Natural killer cell treated with Interleukin-12 subunit alpha and Interleukin-12 subunit beta and Interleukin-15 and Interleukin-18, amount 100 ng/mL, for 72 hours (primary cell): ENCODE measurements around the gene TLE5. TPM values are rescaled to one million over a fixed set of nuclear protein-coding genes. Genes with fewer than 3 reads are reported as not detected.

ENCODE experiments used
- ATAC-seq, 2 donors: fragments of 150-1000 bp; cut with Tn5 transposase in 1 of 2; sonication (Bioruptor Pico), chemical (Tn5 transposase) in 1 of 2; 2 replicates each; pipeline ENCODE4 v1.10.0; 2021
- DNase-seq: peaks from one replicate; pipeline ENCODE4 v3.0.0; 2022; ENCODE audit warnings: low spot score
- H3K27ac Mint-ChIP-seq, 2 donors: 1 replicate in 1 of 2; 2 replicates in 1 of 2; pipeline ENCODE4 v1.8.0; 2022; ENCODE audit warnings: mixed read lengths in 2 of 2, mild to moderate bottlenecking in 1 of 2, moderate library complexity in 1 of 2
- H3K27me3 Mint-ChIP-seq, 2 donors: 1 replicate in 1 of 2; 2 replicates in 1 of 2; pipeline ENCODE4 v1.8.0; 2022; ENCODE audit warnings: mixed read lengths in 2 of 2
- H3K36me3 Mint-ChIP-seq: one replicate; pipeline ENCODE4 v1.8.0; 2022; ENCODE audit warnings: mixed read lengths
- H3K4me1 Mint-ChIP-seq, 2 donors: 1 replicate in 1 of 2; 2 replicates in 1 of 2; pipeline ENCODE4 v1.8.0; 2022; ENCODE audit warnings: low read depth in 2 of 2, mixed read lengths in 2 of 2, mild to moderate bottlenecking in 1 of 2
- H3K4me3 Mint-ChIP-seq: one replicate; pipeline ENCODE4 v1.8.0; 2022; ENCODE audit warnings: mixed read lengths
- H3K9me3 Mint-ChIP-seq: 2 replicates; pipeline ENCODE4 v1.8.0; 2022; ENCODE audit warnings: mixed read lengths
- total RNA-seq, 2 donors: library from RNA; stranded (reverse); gene quantifications; one replicate each; pipeline ENCODE4 v1.2.3, GENCODE V29; 2022

TLE5 gene
- total RNA-seq, 2 donors from 2014 or later: 242 to 309 TPM

DNA sequence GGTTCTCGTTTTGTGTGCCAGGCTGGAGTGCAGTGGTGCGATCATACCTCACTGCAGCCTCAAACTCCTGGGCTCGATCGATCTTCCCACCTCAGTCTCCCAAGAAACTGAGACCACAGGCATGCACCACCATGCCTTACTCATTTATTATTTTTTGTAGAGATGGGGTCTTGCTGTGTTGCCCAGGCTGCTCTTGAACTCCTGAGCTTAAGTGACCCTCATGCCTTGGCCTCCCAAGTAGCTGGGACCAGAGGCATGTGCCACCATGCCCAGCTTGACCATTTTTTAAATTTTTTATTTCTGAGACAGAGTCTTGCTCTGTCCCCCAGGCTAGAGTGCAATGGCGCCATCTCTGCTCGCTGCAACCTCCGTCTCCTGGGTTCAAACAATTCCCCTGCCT is 21.7 kb upstream of the TLE5 start:
- Mint-ChIP-seq H3K4me3 (no peak overlapping the region), H3K27me3 (no peaks in the 10 kb centered on the region), H3K36me3 (no peaks in the 10 kb centered on the region), H3K4me1 (no peaks in the 10 kb centered on the region), H3K27ac (no peak overlapping the region), H3K9me3 (no peaks in the 10 kb centered on the region)
- ATAC-seq (no peak), DNase-seq (no peak)

DNA sequence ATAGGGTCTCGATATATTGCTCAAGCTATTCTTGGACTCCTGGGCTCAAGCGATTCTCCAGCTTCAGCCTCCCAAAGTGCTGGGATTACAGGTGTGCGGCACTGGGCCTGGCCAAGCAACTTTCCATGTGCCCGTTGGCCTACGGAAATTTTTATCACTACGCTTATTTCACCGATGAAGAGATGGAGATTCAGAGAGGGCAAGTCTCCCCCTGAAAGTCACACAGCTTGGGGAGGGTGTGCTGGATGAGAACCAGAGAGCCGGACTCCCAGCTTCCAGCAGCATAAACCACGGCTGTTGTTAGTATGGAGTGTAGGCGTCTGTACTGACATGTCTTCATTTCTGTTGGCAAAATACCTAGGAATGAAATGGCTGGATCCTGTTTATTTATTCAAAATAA is 20.0 kb upstream of the TLE5 start:
- Mint-ChIP-seq H3K9me3 (no peaks in the 10 kb centered on the region), H3K27ac (no peak overlapping the region)

DNA sequence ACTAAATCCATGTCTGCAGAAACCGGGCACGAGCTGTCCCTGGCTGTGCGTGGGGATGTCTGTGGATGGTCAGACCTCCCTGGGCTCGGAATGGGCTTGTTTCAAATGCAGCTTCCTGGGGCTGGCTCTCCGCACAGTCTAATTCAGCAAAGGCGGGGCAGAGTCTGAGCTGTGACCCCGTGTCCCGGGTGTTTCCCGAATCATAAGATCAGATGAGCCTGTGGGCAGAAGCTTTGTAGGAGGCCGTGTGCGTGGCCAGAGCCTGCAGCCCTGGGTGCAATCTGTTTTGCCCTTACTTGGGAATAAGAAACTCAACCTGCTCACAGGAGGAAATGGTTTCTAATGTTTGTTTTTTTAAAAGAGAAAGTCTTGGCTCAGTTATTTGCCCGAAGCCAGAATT is 18.0 kb upstream of the TLE5 start:
- DNase-seq (no peak), ATAC-seq (no peak)
- peaks cover 3 to 4% of the 10 kb centered on the region in 2 donors for H3K4me1 Mint-ChIP-seq
- H3K27me3 Mint-ChIP-seq: peaks cover 0 to 2% of the 10 kb centered on the region in 2 donors
- H3K27ac Mint-ChIP-seq: no peak overlapping the region
- no peak overlapping the region for H3K4me3 Mint-ChIP-seq
- H3K36me3 Mint-ChIP-seq: no peaks in the 10 kb centered on the region
- H3K9me3 Mint-ChIP-seq: no peaks in the 10 kb centered on the region

More for the DNA sequence above, 20.0 kb upstream of the TLE5 start:
- H3K27me3 Mint-ChIP-seq: no peaks in the 10 kb centered on the region
- no peaks in the 10 kb centered on the region for H3K36me3 Mint-ChIP-seq
- no peaks in the 10 kb centered on the region for H3K4me1 Mint-ChIP-seq
- ATAC-seq (no peak), DNase-seq (no peak)
- H3K4me3 Mint-ChIP-seq: no peak overlapping the region

DNA sequence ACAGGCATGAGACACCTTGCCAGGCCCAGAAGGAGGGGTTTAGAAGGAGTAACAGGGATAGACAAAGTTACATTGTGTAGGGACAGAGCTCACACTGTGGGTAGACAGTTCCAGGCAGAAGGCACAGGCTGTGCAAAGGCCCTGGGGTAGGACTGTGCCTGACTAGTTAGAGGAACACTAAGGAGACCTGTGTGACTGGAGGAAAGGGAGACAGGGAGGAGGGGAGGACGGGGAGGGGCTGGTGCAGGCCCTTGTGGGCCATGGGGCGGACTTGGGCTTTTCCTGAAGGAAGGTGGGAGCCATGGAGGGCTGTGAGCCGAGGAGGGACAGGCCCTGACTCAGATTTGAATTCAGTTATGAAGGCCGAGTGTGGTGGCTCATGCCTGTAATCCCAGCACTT is 17.3 kb upstream of the TLE5 start:
- H3K9me3 Mint-ChIP-seq: no peaks in the 10 kb centered on the region
- peak in 1 of 2 donors; percentile 30 for ATAC-seq
- no peaks in the 10 kb centered on the region for H3K36me3 Mint-ChIP-seq
- H3K27me3 Mint-ChIP-seq: peaks cover 0 to 2% of the 10 kb centered on the region in 2 donors
- DNase-seq: no peak
- H3K4me3 Mint-ChIP-seq: no peak overlapping the region
- no peak overlapping the region for H3K27ac Mint-ChIP-seq
- peaks cover 3 to 4% of the 10 kb centered on the region in 2 donors for H3K4me1 Mint-ChIP-seq

DNA sequence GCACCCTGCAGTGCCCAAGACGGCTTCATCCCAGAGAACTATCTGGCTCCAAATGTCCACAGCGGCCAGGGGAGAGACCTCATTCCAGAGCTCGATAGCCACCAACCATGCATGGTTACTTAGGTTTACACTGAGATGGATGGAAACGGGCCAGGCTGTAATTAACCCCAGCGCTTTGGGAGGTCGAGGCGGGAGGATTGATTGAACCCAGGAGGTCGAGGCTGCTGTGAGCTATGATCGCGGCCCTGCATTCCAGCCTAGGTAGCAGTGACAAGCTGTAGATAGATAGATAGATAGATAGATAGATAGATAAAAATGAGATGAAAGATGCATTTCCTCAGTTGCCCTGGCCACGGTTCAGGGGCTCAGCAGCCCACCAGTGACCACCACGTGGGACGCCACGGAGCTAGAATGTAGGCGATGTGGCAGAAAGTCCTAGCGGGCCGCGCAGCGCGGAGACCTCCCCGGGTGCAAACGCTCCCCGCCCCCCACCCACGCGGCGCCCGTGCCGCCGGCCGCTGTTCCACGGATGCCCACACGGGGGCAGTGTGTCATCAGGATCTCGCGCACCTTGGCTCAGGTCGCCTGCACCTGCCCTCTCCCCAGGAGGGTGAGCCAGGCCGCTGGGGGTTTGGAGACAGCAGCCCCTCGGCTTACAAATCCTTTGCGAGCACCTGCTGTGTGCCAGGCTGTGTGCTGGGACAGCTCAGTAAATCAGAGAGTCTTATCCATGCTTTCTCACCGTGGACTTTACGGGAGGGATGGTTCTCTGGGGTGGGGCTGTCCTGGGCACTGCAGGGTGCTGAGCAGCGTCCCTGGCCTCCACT is 13.5 kb upstream of the TLE5 start:
- H3K4me3 Mint-ChIP-seq: no peak overlapping the region
- ATAC-seq (peak; percentile 77 to 86), DNase-seq (no peak)
- H3K36me3 Mint-ChIP-seq: no peaks in the 10 kb centered on the region
- H3K27me3 Mint-ChIP-seq: peaks cover 0 to 2% of the 10 kb centered on the region in 2 donors
- no peaks in the 10 kb centered on the region for H3K9me3 Mint-ChIP-seq
- peaks cover 3 to 4% of the 10 kb centered on the region in 2 donors for H3K4me1 Mint-ChIP-seq
- no peak overlapping the region for H3K27ac Mint-ChIP-seq

DNA sequence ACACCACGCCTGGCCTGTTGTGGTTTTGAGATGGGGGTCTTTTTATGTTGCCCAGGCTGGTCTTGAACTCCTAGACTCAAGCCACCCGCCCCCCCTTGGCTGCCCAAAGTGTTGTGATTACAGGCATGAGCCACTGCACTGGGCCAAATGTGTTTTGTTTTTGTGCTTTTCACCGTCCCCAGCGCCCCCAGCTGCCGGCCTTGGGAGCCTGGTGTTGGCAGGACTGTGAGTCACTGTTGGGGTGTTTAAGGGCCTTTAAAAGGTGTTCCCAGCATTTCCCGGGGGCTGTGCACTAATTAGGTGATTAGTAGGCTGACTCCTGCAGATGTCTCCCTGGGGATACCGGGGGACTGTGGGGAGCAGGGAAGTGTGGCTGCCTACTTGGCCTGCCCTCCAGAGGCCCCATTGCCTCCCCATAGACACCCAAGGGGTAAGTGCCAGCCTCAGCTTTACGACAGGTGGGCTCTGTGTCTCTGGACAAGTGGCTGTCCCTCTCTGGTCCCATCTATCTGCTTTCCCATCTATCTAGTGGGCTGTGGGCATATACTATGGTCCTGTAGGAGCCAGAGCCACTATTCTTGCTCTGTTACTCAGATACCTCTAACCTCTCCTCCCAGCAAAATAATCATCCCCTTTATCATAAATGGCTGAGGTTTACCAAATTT is 11.8 kb upstream of the TLE5 start:
- H3K4me1 Mint-ChIP-seq: peaks cover 4 to 6% of the 10 kb centered on the region in 2 donors
- H3K9me3 Mint-ChIP-seq: no peaks in the 10 kb centered on the region
- ATAC-seq: no peak
- H3K36me3 Mint-ChIP-seq: no peaks in the 10 kb centered on the region
- H3K27ac Mint-ChIP-seq: no peak overlapping the region
- no peak for DNase-seq
- H3K27me3 Mint-ChIP-seq: peaks cover 0 to 2% of the 10 kb centered on the region in 2 donors
- no peak overlapping the region for H3K4me3 Mint-ChIP-seq

DNA sequence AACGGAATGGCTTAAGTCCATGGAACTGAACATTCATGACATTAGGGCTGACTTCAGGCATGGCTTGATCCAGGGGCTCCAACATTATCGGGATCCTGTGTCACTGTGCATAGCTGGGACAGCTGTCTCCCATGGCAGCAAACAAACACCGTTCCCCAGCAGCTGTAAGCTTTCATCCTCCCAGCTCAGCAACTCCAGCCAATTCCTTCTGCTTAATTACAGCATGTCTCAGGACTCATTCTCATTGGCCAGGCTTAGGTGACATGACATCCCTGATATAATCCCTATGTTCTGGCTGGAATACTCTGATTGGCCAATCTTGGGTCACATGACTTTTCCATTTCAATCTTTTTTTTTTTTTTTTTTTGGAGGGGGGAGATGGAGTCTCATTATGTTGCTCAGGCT is 10.9 kb upstream of the TLE5 start:
- no peaks in the 10 kb centered on the region for H3K36me3 Mint-ChIP-seq
- H3K27me3 Mint-ChIP-seq: peaks cover 0 to 2% of the 10 kb centered on the region in 2 donors
- no peak for DNase-seq
- H3K4me1 Mint-ChIP-seq: peaks cover 4 to 6% of the 10 kb centered on the region in 2 donors
- H3K4me3 Mint-ChIP-seq: no peak overlapping the region
- no peak overlapping the region for H3K27ac Mint-ChIP-seq
- ATAC-seq: no peak
- H3K9me3 Mint-ChIP-seq: no peaks in the 10 kb centered on the region

DNA sequence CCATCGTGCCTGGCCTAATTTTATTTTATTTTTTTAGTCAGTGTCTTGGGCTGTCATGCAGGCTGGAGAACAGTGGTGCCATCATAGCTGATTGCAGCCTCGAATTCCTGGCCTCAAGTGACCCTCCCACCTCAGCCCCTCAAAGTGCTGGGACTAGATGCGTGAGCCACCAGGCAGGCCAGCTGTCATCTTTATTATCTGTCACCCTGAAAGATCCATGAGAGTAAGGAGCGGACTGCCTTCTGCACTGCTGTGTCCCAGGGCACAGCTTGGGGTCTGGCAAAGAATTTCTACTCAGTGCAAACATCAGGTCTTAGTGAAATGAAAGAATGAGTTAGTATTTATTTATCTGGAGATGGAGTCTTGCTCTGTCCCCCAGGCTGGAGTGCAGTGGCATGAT is 9.5 kb upstream of the TLE5 start:
- no peaks in the 10 kb centered on the region for H3K9me3 Mint-ChIP-seq
- no peak overlapping the region for H3K4me3 Mint-ChIP-seq
- H3K4me1 Mint-ChIP-seq: peaks cover 4 to 6% of the 10 kb centered on the region in 2 donors
- H3K36me3 Mint-ChIP-seq: no peaks in the 10 kb centered on the region
- peaks cover 0 to 2% of the 10 kb centered on the region in 2 donors for H3K27me3 Mint-ChIP-seq
- DNase-seq (no peak), ATAC-seq (no peak)
- no peak overlapping the region for H3K27ac Mint-ChIP-seq

DNA sequence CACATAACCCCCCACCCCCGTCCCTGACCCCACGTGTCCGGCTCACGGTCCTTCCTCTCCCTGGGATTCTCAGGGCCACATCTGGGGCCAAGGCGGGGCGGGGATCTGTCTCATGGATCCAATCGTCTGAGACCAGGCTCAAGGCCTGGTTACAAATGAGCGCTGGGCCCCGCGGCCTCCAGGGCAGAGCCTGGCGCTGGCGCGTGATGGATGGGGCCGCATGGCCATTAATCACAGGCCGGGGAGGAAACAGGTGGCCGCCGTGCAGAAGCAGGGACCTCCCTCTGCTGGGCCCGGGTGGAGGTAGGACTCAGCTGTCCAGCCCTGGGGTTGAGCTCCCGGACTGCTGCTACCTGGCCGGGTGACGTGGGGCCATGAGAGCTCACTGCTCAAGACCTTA is 5.8 kb upstream of the TLE5 start:
- no peak overlapping the region for H3K4me3 Mint-ChIP-seq
- H3K9me3 Mint-ChIP-seq: no peaks in the 10 kb centered on the region
- H3K4me1 Mint-ChIP-seq: peaks cover 0 to 9% of the 10 kb centered on the region in 2 donors
- DNase-seq (no peak), ATAC-seq (no peak)
- no peak overlapping the region for H3K27ac Mint-ChIP-seq
- no peaks in the 10 kb centered on the region for H3K36me3 Mint-ChIP-seq
- no peaks in the 10 kb centered on the region for H3K27me3 Mint-ChIP-seq

DNA sequence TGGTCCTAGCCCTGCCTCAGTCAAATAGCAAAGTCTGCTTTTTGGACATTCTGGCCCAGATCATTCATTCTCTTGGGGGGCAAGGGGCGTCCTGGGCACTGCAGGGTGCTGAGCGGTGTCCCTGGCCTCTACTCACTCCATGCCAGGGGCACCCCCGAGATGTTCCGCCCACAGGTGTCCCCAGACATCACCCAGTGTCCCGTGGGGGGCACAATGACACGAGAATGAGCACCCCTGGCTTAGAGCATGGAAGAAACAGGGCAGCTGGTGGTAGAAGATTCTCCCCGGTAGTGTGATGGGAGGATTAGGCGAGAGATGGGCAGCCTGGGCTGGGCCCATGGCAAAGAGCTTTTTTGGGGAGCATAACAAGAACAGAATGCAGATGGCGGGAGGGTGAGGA is 5.3 kb upstream of the TLE5 start:
- Mint-ChIP-seq H3K36me3 (no peaks in the 10 kb centered on the region), H3K9me3 (no peaks in the 10 kb centered on the region), H3K27ac (no peak overlapping the region), H3K4me3 (no peak overlapping the region), H3K4me1 (peaks cover 0 to 12% of the 10 kb centered on the region in 2 donors), H3K27me3 (no peaks in the 10 kb centered on the region)
- no peak for ATAC-seq
- DNase-seq: no peak

DNA sequence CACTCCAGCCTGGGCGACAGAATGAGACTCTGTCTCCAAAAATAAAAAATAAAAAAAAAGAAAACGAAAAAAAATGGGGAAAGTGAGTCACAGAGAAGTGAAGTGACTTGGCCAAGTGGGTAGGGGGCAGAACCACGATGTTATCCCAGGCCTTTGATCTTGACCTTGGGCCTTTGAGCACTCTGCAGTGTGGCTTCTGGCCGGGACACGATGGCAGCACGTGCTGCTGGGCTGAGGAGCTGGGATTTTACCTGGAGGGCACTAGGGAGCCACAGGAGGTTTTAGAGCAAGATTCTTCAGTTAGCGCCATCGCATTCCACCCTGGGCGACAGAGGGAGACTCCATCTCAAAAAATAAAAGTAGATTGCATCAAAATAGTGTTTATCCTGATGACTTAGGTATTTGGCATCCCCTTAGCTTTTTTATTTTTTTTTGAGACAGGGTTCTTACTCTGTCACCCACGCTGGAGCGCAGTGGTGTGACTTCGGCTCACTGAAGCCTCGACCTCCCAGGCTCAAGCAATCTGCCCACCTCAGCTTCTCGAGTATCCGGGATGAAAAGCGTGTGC is 4.3 kb upstream of the TLE5 start:
- H3K4me1 Mint-ChIP-seq: peaks cover 0 to 12% of the 10 kb centered on the region in 2 donors
- DNase-seq: no peak
- no peak for ATAC-seq
- no peak overlapping the region for H3K27ac Mint-ChIP-seq
- no peaks in the 10 kb centered on the region for H3K9me3 Mint-ChIP-seq
- H3K4me3 Mint-ChIP-seq: no peak overlapping the region
- H3K36me3 Mint-ChIP-seq: no peaks in the 10 kb centered on the region
- no peaks in the 10 kb centered on the region for H3K27me3 Mint-ChIP-seq

DNA sequence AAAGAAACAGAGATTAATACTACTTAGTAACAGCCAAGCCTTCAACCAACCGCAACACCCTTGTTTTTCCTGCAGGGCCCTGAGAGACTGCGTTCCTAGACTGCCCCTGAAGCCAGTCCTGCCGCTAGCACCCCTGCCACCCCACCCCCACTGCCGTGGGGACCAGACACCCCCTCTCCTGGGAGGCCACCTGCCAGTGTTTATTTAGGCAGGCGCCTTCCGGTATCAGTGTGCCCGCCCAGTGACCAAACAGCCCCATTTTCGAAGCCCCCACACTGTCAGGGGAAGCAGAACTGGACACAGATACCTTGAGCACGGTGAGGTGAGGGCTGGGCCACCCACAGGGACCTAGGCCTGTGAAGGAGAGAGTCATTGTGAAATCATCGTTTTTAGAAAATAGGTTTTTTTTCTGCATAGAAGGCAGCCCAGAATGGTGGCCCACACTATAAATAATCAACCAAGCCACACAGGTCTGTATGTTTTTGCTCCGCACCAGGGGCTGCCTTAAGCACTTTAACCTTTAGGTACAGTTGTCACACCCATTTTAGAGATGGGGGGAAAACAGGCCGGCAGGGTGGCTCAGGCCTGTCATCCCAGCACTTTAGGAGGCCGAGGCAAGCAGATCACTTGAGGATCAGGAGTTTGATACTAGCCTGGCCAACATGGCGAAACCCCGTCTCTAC is 3.5 kb upstream of the TLE5 start:
- DNase-seq: no peak
- H3K36me3 Mint-ChIP-seq: no peaks in the 10 kb centered on the region
- H3K4me1 Mint-ChIP-seq: peaks cover 2 to 14% of the 10 kb centered on the region in 2 donors
- peak overlapping the region in 1 of 2 donors; percentile 50 for H3K27ac Mint-ChIP-seq
- no peaks in the 10 kb centered on the region for H3K9me3 Mint-ChIP-seq
- H3K27me3 Mint-ChIP-seq: no peaks in the 10 kb centered on the region
- H3K4me3 Mint-ChIP-seq: no peak overlapping the region
- ATAC-seq: no peak

DNA sequence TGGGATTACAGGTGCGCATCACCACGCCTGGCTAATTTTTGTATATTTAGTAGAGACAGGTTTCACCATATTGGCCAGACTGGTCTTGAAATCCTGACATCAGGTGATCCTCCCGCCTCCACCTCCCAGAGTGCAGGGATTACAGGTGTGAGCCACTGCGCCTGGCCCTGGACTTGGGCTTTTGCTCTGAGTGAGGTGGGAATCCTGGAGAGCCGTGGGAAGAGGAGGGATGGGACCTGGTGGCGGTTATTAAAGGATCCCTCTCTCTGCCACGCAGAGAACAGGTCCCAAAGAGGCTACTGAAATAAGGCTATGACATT is 1.7 kb upstream of the TLE5 start:
- H3K36me3 Mint-ChIP-seq: no peaks in the 10 kb centered on the region
- no peaks in the 10 kb centered on the region for H3K27me3 Mint-ChIP-seq
- ATAC-seq: no peak
- no peaks in the 10 kb centered on the region for H3K9me3 Mint-ChIP-seq
- H3K4me3 Mint-ChIP-seq: peak overlapping the region; percentile 84
- no peak for DNase-seq
- H3K27ac Mint-ChIP-seq: peak overlapping the region; percentile 75 to 84
- peaks cover 6 to 19% of the 10 kb centered on the region in 2 donors for H3K4me1 Mint-ChIP-seq
